ENCODE data around the gene ETF1.

ETF1 gene

GRCh38 chr5:138464008-138464387, 79.0 kb downstream of the ETF1 start:
- peak; percentile 80 to 88 for DNase-seq (ENCODE audit: low read depth in 2 of 2)

DNA sequence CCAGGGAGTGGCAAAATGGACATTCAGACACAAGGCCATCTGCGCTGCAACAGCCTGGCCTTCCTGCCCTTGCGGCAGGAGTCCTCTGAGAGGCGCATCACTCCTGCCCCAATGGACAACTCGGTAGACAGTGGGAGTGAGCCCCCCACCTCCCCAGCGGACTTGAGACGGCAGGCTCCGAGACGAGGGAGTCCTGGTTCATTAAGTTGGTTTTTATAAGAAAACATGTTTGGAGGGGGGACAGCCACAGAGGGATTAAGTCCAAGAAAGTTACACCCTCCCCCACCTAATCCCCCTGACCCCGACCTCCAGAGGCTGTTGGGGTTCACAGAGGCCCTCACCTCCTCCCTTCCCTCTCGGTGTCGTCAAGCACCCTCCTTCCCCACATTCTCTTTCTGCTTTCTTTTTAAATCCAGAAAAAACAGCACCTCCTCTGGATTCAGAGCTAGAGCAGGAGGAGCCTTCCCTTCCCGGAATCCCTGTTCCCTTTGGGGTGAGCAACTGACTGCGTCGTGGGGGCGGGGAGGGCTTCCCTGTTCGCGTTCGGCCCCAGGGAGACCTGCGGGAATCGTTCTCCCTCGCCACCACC, 79.5 kb downstream of the ETF1 start:
- DNase-seq (ENCODE audit: low read depth in 2 of 2), result no peak

- DNase-seq (ENCODE audit: low read depth in 2 of 2), result no peak
Observed at GRCh38 chr5:138461343-138462125, 81.5 kb downstream of the ETF1 start.

DNA sequence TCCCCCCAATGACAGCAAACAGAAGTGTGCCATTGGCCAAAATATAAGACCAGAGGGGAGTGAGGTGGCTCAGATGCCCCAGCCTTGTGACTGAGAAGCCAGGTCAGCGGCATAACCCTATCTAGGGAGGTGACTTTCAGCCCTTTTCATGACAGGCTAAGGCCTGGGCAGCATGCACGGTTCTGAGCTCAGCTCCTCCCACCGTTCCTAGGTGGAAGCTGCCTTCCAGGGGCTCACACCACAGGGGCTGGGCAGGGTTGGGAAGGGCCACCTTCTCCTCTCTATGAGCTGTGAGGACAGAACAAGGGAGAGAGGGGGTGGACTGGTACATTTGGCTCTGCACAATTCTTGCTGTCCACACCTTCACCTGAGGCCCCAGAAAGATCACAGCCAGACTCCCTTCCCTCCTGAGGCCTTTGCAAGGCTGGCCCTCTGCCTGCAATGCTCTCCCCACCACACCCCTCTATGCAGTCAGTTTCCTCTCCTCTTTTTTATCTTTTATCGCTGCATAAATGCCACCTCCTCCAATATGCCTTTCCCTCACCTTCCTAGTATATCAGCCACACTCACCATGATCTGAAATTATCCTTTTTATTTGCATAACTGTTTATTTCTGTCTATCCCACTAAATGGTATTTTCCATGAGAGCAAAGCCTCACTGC, 82.9 kb downstream of the ETF1 start:
- no peak for DNase-seq (ENCODE audit: low read depth in 2 of 2)

DNA sequence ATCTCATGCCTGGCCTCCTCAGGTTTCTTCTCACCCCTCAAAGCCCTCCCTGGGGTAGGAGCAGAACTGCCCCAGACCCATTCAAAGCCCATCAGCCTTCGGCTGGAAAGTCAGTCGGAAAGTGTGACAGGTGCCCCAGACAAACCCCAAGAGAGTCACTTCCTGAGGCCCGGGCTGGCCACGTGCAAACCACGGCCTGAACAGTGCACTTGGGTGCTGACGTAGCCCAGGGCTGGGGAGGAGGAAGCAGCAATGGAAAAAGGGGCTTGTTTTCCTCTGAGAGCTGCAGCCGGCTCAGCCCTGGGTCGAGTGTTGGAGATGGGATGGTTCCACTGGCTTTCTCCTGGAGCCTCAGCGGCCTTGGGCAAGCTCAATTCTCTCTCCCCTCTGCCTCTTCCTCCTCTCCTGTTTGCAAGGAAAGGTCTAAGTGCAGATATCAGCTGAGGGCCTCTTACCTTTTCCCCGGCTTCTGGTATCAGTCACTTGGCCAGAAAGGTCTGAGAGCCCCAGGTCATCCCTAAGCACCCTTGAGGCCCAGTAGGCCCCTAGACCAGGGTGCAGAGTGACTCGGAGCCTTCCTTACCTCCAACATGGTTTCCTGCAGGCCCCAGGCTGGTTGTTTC, 83.6 kb downstream of the ETF1 start:
- DNase-seq (ENCODE audit: low read depth in 2 of 2), result peak; percentile 84 to 89

DNA sequence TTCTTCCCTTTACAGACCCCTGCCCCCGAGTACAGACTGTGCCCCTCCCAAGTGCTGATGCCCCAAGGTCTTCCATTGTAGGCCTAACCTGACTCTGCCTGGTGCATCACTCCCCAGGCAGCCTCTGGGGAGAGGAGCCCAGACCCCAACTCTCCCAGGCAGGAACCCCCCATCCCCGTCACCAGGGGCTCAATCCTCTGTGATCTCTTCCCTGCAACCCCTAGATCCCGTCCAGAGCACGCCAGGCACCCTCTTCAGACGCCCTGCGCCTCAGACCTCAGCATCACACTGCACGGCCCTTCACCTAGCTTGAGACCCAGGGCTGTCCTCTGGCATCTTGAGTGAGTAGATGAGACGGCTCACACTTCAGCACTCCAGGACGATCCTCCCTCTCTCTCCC, 84.2 kb downstream of the ETF1 start:
- DNase-seq (ENCODE audit: low read depth in 2 of 2), result no peak

DNA sequence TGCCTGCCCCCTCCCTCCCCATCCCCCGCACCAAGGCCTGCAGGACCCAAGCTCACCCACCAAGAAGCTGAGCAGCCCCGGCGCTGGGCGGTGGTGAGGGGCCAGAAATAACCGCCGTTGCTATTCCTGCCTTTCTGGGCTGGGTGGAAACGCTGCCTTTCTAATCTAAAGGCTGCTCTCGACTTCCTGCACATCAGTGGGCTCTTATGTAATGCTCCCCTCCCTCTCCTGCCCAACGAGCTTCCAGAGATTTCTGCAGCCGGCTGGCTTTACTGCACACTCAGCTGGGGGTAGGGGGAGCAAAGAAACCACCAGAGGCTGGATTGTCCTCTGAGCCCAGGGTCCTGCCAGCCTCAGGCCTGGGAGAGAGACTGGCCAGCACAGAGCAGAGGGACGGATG, 84.7 kb downstream of the ETF1 start:
- DNase-seq (ENCODE audit: low read depth in 2 of 2), result no peak

DNA sequence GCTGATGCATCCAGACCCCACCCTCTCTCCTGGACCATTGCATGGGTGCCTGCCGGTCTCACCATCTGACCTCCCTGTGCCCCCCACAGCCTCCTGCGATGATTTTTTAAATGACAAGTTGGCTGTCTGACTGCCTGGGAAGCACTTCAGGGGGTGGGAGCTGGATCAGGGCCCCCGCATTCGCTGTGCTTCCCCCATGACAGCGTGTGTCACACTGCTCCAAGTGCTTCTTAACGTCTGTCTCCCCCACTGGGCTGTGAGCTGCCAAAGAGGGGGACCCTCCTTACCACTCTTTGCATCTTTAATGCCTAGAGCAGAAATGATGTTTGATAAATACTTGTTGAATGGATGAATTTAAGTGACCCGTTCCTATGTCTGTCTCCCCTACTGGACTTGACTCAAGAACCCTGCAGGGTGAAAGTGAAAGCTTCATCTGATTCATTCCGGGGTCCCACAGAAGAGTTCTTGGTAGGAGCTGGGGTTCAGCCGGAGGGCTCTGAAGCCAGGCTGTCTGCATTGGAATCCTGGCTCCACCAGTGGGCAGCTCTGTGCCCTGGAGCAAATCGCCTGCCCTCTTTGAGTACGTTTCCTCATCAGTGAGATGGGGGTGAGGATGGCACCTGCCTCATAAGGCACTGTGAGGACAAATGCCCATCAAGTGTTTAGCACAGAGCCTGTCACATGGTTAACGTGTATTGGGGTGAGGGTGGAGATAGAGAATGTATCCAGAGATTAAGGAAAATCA, 85.3 kb downstream of the ETF1 start:
- DNase-seq (ENCODE audit: low read depth in 2 of 2), result no peak
